Lower leg skin (tissue), 4 donors: ENCODE data around the gene SPACA5. TPM values are rescaled to one million over a fixed set of nuclear protein-coding genes. Genes with fewer than 3 reads are reported as not detected.

Experiments used
- DNase-seq, 2 donors: peaks; one replicate each; pipeline ENCODE4 v3.0.0-alpha.2; 2019; ENCODE audit warnings: low spot score in 2 of 2
- H3K4me3 ChIP-seq: fragments of 200-600 bp; sonication (generic); 2 replicates; pipeline ENCODE4 v1.5.1; 2017; ENCODE audit warnings: mild to moderate bottlenecking, low read depth; ENCODE audit not compliant: poor library complexity, severe bottlenecking
- POLR2A ChIP-seq, 2 donors: fragments of 450-650 bp; IDR thresholded peaks; one replicate each; pipeline ENCODE4 v1.6.1; 2016 to 2017; ENCODE audit warnings: antibody characterized with exemption in 2 of 2, mild to moderate bottlenecking in 1 of 2, moderate library complexity in 1 of 2
- WGBS, 2 donors: methylation state at CpG; one replicate each; pipeline ENCODE4 v1.1.5; 2018; 5-methylcytosine and 5-hydroxymethylcytosine counted together
- intact Hi-C: fragments of 100-400 bp; cut with DNase I; formaldehyde crosslinking; loops from one replicate; pipeline ENCODE4 v1.15.0; 2023; ENCODE audit warnings: low total_unique reads
- total RNA-seq, 4 donors: library from RNA; depleted of rRNA; stranded (reverse); fragments of >200 nt; gene quantifications; one replicate each; pipeline ENCODE4 v1.1.0, GENCODE V29; 2016
- TF ChIP-seq, protein P1 (sequence below), 3 donors: fragments of 450-650 bp; IDR thresholded peaks; one replicate each; pipeline ENCODE4 v1.5.1; 2016; ENCODE audit warnings: antibody characterized with exemption in 3 of 3, mild to moderate bottlenecking in 3 of 3, moderate library complexity in 2 of 3

The SPACA5 gene
- total RNA-seq, 4 donors from 2014 or later: not detected

DNA sequence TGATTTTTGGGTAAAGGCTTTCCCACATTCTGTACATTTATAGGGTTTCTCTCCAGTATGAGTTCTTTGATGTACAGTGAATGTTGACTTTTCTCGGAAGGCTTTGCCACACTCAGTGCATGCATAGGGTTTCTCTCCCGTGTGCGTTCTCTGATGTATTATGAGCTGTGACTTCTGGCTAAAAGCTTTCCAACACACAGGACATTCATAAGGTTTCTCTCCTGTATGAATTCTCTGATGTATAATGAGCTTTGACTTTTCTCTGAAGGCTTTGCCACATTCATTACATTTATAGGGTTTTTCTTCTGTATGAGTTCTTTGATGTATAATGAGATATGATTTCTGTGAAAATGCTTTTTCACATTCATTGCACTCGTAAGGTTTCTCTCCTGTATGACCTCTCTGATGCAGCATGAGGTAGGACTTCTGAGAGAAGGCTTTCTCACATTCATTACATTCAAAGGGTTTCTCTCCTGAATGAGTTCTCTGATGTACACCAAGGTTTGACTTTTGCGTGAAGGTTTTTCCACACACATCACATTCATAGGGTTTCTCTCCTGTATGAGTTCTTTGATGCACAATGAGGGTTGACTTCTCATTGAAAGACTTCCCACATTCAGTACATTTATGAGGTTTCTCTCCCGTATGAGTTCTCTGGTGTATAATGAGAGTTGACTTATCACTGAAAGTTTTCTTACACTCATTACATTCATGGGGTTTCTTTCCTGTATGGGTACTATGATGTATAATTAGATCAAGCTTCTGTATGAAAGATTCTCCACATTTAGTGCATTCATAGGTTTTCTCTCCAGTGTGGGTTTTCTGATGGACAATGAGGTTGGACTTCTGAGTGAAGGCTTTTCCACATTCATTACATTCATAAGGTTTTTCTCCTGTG lies 30.3 kb upstream of the SPACA5 start:
- WGBS, 2 donors: 93 to 99% methylated on average over 6 of the region's 6 CpGs
- H3K4me3 ChIP-seq: no peak overlapping the region
- DNase-seq: no peak
- TF ChIP-seq POLR2A (IDR thresholded peaks at IDR 0.05): no peak
- TF ChIP-seq, protein P1, sequence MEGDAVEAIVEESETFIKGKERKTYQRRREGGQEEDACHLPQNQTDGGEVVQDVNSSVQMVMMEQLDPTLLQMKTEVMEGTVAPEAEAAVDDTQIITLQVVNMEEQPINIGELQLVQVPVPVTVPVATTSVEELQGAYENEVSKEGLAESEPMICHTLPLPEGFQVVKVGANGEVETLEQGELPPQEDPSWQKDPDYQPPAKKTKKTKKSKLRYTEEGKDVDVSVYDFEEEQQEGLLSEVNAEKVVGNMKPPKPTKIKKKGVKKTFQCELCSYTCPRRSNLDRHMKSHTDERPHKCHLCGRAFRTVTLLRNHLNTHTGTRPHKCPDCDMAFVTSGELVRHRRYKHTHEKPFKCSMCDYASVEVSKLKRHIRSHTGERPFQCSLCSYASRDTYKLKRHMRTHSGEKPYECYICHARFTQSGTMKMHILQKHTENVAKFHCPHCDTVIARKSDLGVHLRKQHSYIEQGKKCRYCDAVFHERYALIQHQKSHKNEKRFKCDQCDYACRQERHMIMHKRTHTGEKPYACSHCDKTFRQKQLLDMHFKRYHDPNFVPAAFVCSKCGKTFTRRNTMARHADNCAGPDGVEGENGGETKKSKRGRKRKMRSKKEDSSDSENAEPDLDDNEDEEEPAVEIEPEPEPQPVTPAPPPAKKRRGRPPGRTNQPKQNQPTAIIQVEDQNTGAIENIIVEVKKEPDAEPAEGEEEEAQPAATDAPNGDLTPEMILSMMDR (IDR thresholded peaks at IDR 0.05): no peak
- intact Hi-C loops: no loop called here

DNA sequence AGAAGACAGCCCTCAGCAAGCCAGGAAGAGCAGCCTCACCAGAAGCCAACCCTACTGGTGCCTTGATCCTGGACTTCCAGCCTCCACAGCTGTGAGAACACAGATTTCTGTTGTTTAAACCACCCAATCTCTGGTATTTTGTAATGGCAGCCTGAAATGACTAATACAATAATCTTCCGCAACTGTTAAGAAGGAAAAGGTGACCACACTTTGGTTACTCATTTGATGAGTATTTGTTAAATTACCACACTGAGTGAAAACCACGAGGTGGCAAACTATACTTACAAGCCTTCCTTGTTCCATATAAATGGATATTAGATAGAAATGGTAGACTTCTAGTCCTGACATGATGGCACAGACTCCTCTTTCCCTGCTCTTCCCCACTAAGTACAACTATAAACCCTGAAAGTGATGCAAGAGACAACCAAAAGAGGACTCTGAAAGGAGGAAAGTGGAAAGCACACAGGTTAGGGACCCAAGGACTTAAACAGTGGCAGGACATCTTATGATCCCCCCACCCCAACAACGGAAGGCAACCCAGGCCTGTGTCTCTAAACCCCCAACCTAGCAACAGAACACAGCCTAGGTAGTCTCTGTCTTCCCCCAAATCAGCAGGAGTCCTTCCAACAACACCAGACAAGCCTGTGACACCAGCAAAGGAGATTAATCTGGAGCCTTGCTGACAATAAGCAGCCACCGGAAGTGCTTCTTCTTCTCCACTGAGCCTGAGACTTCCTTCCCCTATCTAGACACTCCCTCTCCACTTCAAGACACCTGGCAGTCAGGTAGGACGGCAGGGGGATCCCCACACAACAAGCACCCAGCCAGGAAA lies 15.3 kb upstream of the SPACA5 start:
- 67 to 85% methylated on average over 5 of the region's 5 CpGs for WGBS, 2 donors
- intact Hi-C loops: no loop called here
- no peak for TF ChIP-seq POLR2A (IDR thresholded peaks at IDR 0.05)
- TF ChIP-seq, protein P1 (IDR thresholded peaks at IDR 0.05): no peak
- H3K4me3 ChIP-seq: no peak overlapping the region
- no peak for DNase-seq

DNA sequence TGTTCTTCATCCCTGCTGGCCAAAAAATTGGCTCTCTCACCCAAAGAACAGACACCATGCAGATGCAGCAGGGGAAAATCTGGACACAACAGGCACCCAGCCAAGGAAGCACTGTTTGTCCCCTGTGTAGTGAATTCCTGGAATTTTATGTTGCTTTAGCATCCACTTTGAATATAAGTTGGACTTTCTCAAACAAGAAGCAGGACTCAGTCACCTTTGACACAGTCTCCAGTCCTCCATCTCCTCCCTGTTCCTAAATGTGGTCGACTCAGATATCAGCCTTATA lies 14.8 kb upstream of the SPACA5 start:
- DNase-seq: no peak
- no peak for TF ChIP-seq POLR2A (IDR thresholded peaks at IDR 0.05)
- TF ChIP-seq, protein P1 (IDR thresholded peaks at IDR 0.05): no peak
- 79 to 93% methylated on average over 1 of the region's 1 CpG for WGBS, 2 donors
- H3K4me3 ChIP-seq: no peak overlapping the region
- intact Hi-C loops: no loop called here

DNA sequence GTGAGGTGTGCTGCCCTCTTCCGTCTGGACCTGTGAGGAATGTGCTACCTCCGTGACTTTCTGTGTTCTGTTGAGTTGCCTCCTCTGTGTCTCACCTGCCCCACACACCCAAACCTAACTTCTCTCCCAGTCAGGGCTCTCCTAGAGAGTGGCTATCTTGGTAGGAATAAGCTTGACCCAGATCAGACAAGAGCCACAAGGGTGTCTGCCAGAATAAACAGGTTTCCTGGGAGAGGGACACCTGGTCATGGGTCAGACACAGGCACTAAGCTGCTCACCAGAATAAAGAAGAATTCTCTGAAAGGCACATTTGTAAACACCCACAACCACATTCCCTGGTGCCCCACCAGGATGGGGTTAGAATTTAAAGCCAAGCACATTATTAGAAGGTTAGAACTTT lies 14.1 kb upstream of the SPACA5 start:
- H3K4me3 ChIP-seq: no peak overlapping the region
- 78 to 100% methylated on average over 2 of the region's 2 CpGs for WGBS, 2 donors
- TF ChIP-seq, protein P1 (IDR thresholded peaks at IDR 0.05): no peak
- TF ChIP-seq POLR2A (IDR thresholded peaks at IDR 0.05): no peak
- DNase-seq: no peak
- intact Hi-C loops: no loop called here

DNA sequence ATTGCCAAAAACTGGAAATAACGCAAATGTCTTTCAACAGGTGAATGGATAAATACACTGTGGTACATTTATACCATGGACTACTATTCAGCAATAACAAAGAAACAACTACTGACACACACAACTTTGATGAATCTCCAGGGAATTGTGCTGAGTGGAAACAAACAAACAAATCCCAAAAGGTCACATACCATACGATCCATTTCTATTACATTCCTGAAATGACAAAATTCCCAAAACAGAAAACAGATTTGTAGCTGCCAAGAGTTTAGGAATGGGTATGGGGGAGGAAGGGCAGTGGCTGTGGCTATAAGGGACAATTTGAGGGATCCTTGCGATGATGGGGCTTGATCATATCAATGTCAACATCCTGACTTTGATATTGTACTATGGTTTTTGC lies 5.5 kb upstream of the SPACA5 start:
- intact Hi-C loops: no loop called here
- DNase-seq: no peak
- no peak for TF ChIP-seq POLR2A (IDR thresholded peaks at IDR 0.05)
- TF ChIP-seq, protein P1 (IDR thresholded peaks at IDR 0.05): no peak
- 77% methylated on average over 3 of the region's 3 CpGs for WGBS, 2 donors
- no peak overlapping the region for H3K4me3 ChIP-seq
